H7 (cell line): ENCODE results near the gene HELZ. TPM values are rescaled to one million over a fixed set of nuclear protein-coding genes. Genes with fewer than 3 reads are reported as not detected.

Experiments
- DNase-seq: peaks from one replicate; pipeline ENCODE4 v3.0.0; 2012
- H3K27me3 ChIP-seq: 2 replicates; pipeline ENCODE4 v1.6.0; 2011; ENCODE audit warnings: mild to moderate bottlenecking, low read length; ENCODE audit not compliant: control insufficient read depth, insufficient read depth
- H3K36me3 ChIP-seq: replicated peaks from 2 replicates; pipeline ENCODE4 v1.5.1; 2011; ENCODE audit warnings: low read length; ENCODE audit not compliant: control insufficient read depth, insufficient read depth
- H3K4me3 ChIP-seq: 2 replicates; pipeline ENCODE4 v1.5.1; 2011; ENCODE audit warnings: low read depth, mild to moderate bottlenecking, control low read depth, low read length, moderate library complexity; ENCODE audit not compliant: insufficient read depth
- total RNA-seq: library from RNA; depleted of rRNA; stranded (reverse); fragments of >200 nt; shearing (Covaris generic); gene quantifications from 2 replicates; pipeline ENCODE4 v1.2.3, GENCODE V29; 2014

The HELZ gene
- total RNA-seq, 1 experiment from 2014 or later: 15.6 TPM

GRCh38 chr17:67225316-67225715 is 19.7 kb downstream of the HELZ start:
- DNase-seq: no peak
- H3K4me3 ChIP-seq: no peak overlapping the region
- H3K36me3 ChIP-seq: no peaks in the 10 kb centered on the region
- H3K27me3 ChIP-seq: no peaks in the 10 kb centered on the region

- Histone ChIP-seq H3K27me3 (no peaks in the 10 kb centered on the region), H3K36me3 (no peaks in the 10 kb centered on the region; the same call in 1 of the 2 replicates), H3K4me3 (no peak overlapping the region)
- DNase-seq: no peak
Measured at GRCh38 chr17:67224736-67225135, 20.3 kb downstream of the HELZ start.

- no peaks in the 10 kb centered on the region; the same call in 1 of the 2 replicates for H3K36me3 ChIP-seq
- H3K4me3 ChIP-seq: no peak overlapping the region
- no peaks in the 10 kb centered on the region for H3K27me3 ChIP-seq
- DNase-seq: no peak
Measured at GRCh38 chr17:67223924-67224323, 21.1 kb downstream of the HELZ start.

- Histone ChIP-seq H3K27me3 (no peaks in the 10 kb centered on the region), H3K36me3 (peaks cover 8% of the 10 kb centered on the region), H3K4me3 (no peak overlapping the region)
- peak; percentile 47 for DNase-seq
Measured at GRCh38 chr17:67221062-67221998, 23.7 kb downstream of the HELZ start.

GRCh38 chr17:67218385-67218950 is 26.5 kb downstream of the HELZ start:
- Histone ChIP-seq H3K27me3 (no peaks in the 10 kb centered on the region), H3K4me3 (no peak overlapping the region), H3K36me3 (peaks cover 8% of the 10 kb centered on the region)
- no peak for DNase-seq

- H3K36me3 ChIP-seq: peaks cover 8% of the 10 kb centered on the region
- DNase-seq: no peak
Measured at GRCh38 chr17:67217446-67217845, 27.6 kb downstream of the HELZ start.

GRCh38 chr17:67216578-67217320 is 28.2 kb downstream of the HELZ start:
- H3K4me3 ChIP-seq: no peak overlapping the region
- no peak for DNase-seq
- no peaks in the 10 kb centered on the region for H3K27me3 ChIP-seq
- peaks cover 8% of the 10 kb centered on the region for H3K36me3 ChIP-seq

More at GRCh38 chr17:67217446-67217845, 27.6 kb downstream of the HELZ start:
- H3K27me3 ChIP-seq: no peaks in the 10 kb centered on the region
- no peak overlapping the region for H3K4me3 ChIP-seq

- no peak overlapping the region for H3K4me3 ChIP-seq
- no peaks in the 10 kb centered on the region for H3K27me3 ChIP-seq
- H3K36me3 ChIP-seq: peaks cover 8% of the 10 kb centered on the region
- DNase-seq: no peak
Measured at GRCh38 chr17:67215991-67216421, 29.0 kb downstream of the HELZ start.

GRCh38 chr17:67212714-67213417 is 32.1 kb downstream of the HELZ start:
- no peak for DNase-seq
- H3K27me3 ChIP-seq: no peaks in the 10 kb centered on the region
- no peak overlapping the region for H3K4me3 ChIP-seq
- peaks cover 4% of the 10 kb centered on the region for H3K36me3 ChIP-seq

GRCh38 chr17:67212231-67212630 is 32.8 kb downstream of the HELZ start:
- Histone ChIP-seq H3K4me3 (no peak overlapping the region), H3K36me3 (peaks cover 2% of the 10 kb centered on the region; the same call in 1 of the 2 replicates), H3K27me3 (no peaks in the 10 kb centered on the region)
- no peak for DNase-seq

GRCh38 chr17:67211742-67212141 is 33.3 kb downstream of the HELZ start:
- no peaks in the 10 kb centered on the region; the same call in 1 of the 2 replicates for H3K36me3 ChIP-seq
- no peaks in the 10 kb centered on the region for H3K27me3 ChIP-seq
- DNase-seq: no peak
- H3K4me3 ChIP-seq: no peak overlapping the region

- Histone ChIP-seq H3K4me3 (no peak overlapping the region), H3K36me3 (no peaks in the 10 kb centered on the region; the same call in 1 of the 2 replicates), H3K27me3 (no peaks in the 10 kb centered on the region)
- no peak for DNase-seq
Measured at GRCh38 chr17:67210915-67211314, 34.1 kb downstream of the HELZ start.

- Histone ChIP-seq H3K36me3 (no peaks in the 10 kb centered on the region), H3K4me3 (no peak overlapping the region), H3K27me3 (no peaks in the 10 kb centered on the region)
- no peak for DNase-seq
Measured at GRCh38 chr17:67208232-67208631, 36.8 kb downstream of the HELZ start.

- Histone ChIP-seq H3K4me3 (no peak overlapping the region), H3K27me3 (no peaks in the 10 kb centered on the region), H3K36me3 (peaks cover 2% of the 10 kb centered on the region)
- DNase-seq: no peak
Measured at GRCh38 chr17:67203818-67204217, 41.2 kb downstream of the HELZ start.
